GM19023 (cell line): ENCODE data around the gene NKAIN2.

Source experiments
- ATAC-seq: cut with Tn5 transposase; IDR thresholded peaks from one replicate; pipeline ENCODE4 v1.9.1; 2021; ENCODE audit warnings: mild to moderate bottlenecking, moderate library complexity; ENCODE audit not compliant: unreplicated experiment

Gene NKAIN2

GRCh38 chr6:123806561-123806960, 2.9 kb downstream of the NKAIN2 start:
- no peak for ATAC-seq

GRCh38 chr6:123808556-123808955, 4.9 kb downstream of the NKAIN2 start:
- ATAC-seq, result no peak

- no peak for ATAC-seq
These were observed 6.5 kb downstream of the NKAIN2 start for GRCh38 chr6:123810214-123810613.

GRCh38 chr6:123810948-123811347, 7.3 kb downstream of the NKAIN2 start:
- no peak for ATAC-seq

GRCh38 chr6:123811378-123811777, 7.7 kb downstream of the NKAIN2 start:
- ATAC-seq, result no peak

GRCh38 chr6:123812621-123813020, 9.0 kb downstream of the NKAIN2 start:
- ATAC-seq, result no peak

GRCh38 chr6:123821112-123821511, 17.4 kb downstream of the NKAIN2 start:
- ATAC-seq, result no peak

- ATAC-seq, result no peak
These were observed 25.8 kb downstream of the NKAIN2 start for GRCh38 chr6:123829302-123829953.

- ATAC-seq, result no peak
These were observed 26.5 kb downstream of the NKAIN2 start for GRCh38 chr6:123830120-123830519.

- ATAC-seq, result no peak
These were observed 35.0 kb downstream of the NKAIN2 start for GRCh38 chr6:123838505-123839234.

- no peak for ATAC-seq
These were observed 37.6 kb downstream of the NKAIN2 start for GRCh38 chr6:123841067-123841896.

GRCh38 chr6:123844011-123844410, 40.3 kb downstream of the NKAIN2 start:
- ATAC-seq, result no peak

GRCh38 chr6:123848347-123848746, 44.7 kb downstream of the NKAIN2 start:
- ATAC-seq, result no peak

GRCh38 chr6:123849406-123849805, 45.7 kb downstream of the NKAIN2 start:
- ATAC-seq, result no peak

- ATAC-seq, result no peak
These were observed 46.9 kb downstream of the NKAIN2 start for GRCh38 chr6:123850555-123850954.

- ATAC-seq, result no peak
These were observed 50.5 kb downstream of the NKAIN2 start for GRCh38 chr6:123854201-123854600.

GRCh38 chr6:123855506-123855905, 51.8 kb downstream of the NKAIN2 start:
- ATAC-seq, result no peak

GRCh38 chr6:123859291-123859690, 55.6 kb downstream of the NKAIN2 start:
- ATAC-seq, result no peak

- no peak for ATAC-seq
These were observed 65.7 kb downstream of the NKAIN2 start for GRCh38 chr6:123869334-123869733.

- no peak for ATAC-seq
These were observed 70.3 kb downstream of the NKAIN2 start for GRCh38 chr6:123873974-123874373.

GRCh38 chr6:123875784-123876183, 72.1 kb downstream of the NKAIN2 start:
- ATAC-seq, result no peak

- peak; percentile 84 for ATAC-seq
These were observed 76.1 kb downstream of the NKAIN2 start for GRCh38 chr6:123879749-123880148.
